Naive B cell (primary cell): ENCODE results near the gene PTPRR. TPM values are rescaled to one million over a fixed set of nuclear protein-coding genes. Genes with fewer than 3 reads are reported as not detected.

Experiments
- ATAC-seq, 2 donors: fragments of 150-1000 bp; cut with Tn5 transposase; 2 replicates each; pipeline ENCODE4 v1.10.0; 2021; ENCODE audit warnings: low read depth in 2 of 2, mild to moderate bottlenecking in 2 of 2, moderate library complexity in 2 of 2
- DNase-seq: peaks from one replicate; pipeline ENCODE4 v3.0.0; 2022
- H3K27ac Mint-ChIP-seq, 6 donors: one replicate each; pipeline ENCODE4 v1.8.0; 2020 to 2022; ENCODE audit warnings: mild to moderate bottlenecking in 6 of 6, mixed read lengths in 6 of 6, moderate library complexity in 5 of 6, inconsistent platforms in 2 of 6
- H3K27me3 Mint-ChIP-seq, 3 donors: one replicate each; pipeline ENCODE4 v1.8.0; 2021 to 2022; ENCODE audit warnings: mixed read lengths in 3 of 3, mild to moderate bottlenecking in 1 of 3
- H3K36me3 Mint-ChIP-seq, 2 donors: one replicate each; pipeline ENCODE4 v1.8.0; 2020 to 2022; ENCODE audit warnings: mixed read lengths in 2 of 2, inconsistent platforms in 1 of 2, mild to moderate bottlenecking in 1 of 2
- H3K4me1 Mint-ChIP-seq, 3 donors: one replicate each; pipeline ENCODE4 v1.8.0; 2020 to 2022; ENCODE audit warnings: mixed read lengths in 3 of 3, inconsistent platforms in 1 of 3, mild to moderate bottlenecking in 1 of 3, moderate library complexity in 1 of 3
- H3K4me3 Mint-ChIP-seq, 8 donors: one replicate each; pipeline ENCODE4 v1.8.0; 2020 to 2022; ENCODE audit warnings: mild to moderate bottlenecking in 8 of 8, mixed read lengths in 8 of 8, moderate library complexity in 8 of 8, inconsistent platforms in 2 of 8
- H3K9me3 Mint-ChIP-seq, 7 donors: one replicate each; pipeline ENCODE4 v1.8.0; 2020 to 2022; ENCODE audit warnings: mixed read lengths in 7 of 7, mild to moderate bottlenecking in 5 of 7, inconsistent platforms in 2 of 7, moderate library complexity in 1 of 7
- polyA plus RNA-seq, 6 donors: library from polyadenylated mRNA; unstranded; fragments of 300-500 nt; fragmentation: Illumina TruSeq; gene quantifications; one replicate each; pipeline ENCODE4 v1.2.3, GENCODE V29; 2021; ENCODE audit warnings: low read depth in 6 of 6

The PTPRR gene
- polyA plus RNA-seq: not detected

GRCh38 chr12:70920251-70920851 lies at the start of gene PTPRR:
Gene PTPRR, minus strand, starts transcription at chr12:70920738. Its CDS starts 348 bp downstream, at chr12:70920390.
- peaks cover 0 to 5% (median 0%) of the 10 kb centered on the region in 7 donors for H3K9me3 Mint-ChIP-seq
- no peak within 1 kb of the TSS for H3K4me3 Mint-ChIP-seq
- H3K36me3 Mint-ChIP-seq: no peaks in the 10 kb centered on the region
- H3K27ac Mint-ChIP-seq: no peak within 1 kb of the TSS
- ATAC-seq (no peak), DNase-seq (no peak)
- peaks cover 0 to 3% (median 0%) of the 10 kb centered on the region in 3 donors for H3K4me1 Mint-ChIP-seq
- H3K27me3 Mint-ChIP-seq: peaks cover 22 to 38% (median 38%) of the 10 kb centered on the region in 3 donors

GRCh38 chr12:70966996-70967790 lies 46.7 kb upstream of the PTPRR start:
- H3K4me1 Mint-ChIP-seq: no peaks in the 10 kb centered on the region
- no peak for DNase-seq
- no peak overlapping the region for H3K4me3 Mint-ChIP-seq
- ATAC-seq: no peak
- no peak overlapping the region for H3K27ac Mint-ChIP-seq
- peaks cover 0 to 4% (median 0%) of the 10 kb centered on the region in 7 donors for H3K9me3 Mint-ChIP-seq
- no peaks in the 10 kb centered on the region for H3K27me3 Mint-ChIP-seq
- H3K36me3 Mint-ChIP-seq: no peaks in the 10 kb centered on the region

DNA sequence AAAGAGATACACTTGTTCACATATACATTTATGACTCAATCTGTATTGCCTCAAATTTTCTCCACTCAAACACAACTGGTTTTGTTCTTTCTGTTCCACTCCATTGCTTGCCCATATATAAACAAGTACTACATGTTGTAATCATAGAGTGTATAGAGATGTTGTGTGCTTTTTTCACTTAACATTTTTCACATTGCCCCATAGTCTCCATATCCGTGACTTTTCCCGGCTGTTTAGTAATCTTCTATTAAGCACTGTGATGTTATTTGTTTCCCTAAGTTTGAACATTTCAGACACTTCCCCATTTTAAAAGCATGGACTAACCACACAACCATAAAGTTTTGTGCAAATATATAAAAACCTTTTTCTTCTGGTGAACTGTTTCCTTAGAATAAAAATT lies 45.5 kb upstream of the PTPRR start:
- ATAC-seq (no peak), DNase-seq (no peak)
- H3K4me3 Mint-ChIP-seq: no peak overlapping the region
- no peaks in the 10 kb centered on the region for H3K4me1 Mint-ChIP-seq
- H3K36me3 Mint-ChIP-seq: no peaks in the 10 kb centered on the region
- H3K9me3 Mint-ChIP-seq: peaks cover 0 to 4% (median 0%) of the 10 kb centered on the region in 7 donors
- H3K27me3 Mint-ChIP-seq: no peaks in the 10 kb centered on the region
- no peak overlapping the region for H3K27ac Mint-ChIP-seq

DNA sequence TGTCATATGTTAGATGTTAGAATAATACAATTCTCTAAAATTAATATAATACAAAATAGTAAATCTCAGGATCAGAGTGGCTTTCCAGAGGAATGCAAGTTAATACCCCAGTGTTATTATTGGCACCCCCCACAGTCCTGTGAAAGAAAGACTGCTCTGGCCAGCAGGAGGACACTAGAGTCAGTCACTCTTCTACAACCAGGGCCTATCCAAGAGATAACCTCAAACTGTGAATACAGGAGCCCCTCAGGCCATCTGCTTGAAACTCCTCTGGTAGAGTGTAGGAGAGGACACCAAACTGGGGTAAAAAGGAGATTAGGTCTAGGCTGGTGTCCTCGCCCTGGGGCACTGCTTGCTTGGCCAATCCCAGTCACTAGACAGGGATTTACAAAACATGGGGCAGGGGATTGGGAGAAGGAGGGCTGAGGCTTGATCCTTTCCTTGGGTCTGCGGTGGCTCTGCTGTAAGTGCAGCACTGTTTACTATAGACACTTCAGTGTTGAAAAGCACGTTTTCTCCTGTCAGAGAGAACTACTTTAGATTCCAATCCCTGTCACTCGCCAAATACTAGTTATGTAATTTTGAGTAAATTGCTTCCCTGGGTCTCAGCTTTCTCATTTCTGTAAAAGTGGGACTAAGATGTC lies 44.5 kb upstream of the PTPRR start:
- Mint-ChIP-seq H3K27ac (no peak overlapping the region), H3K9me3 (peaks cover 0 to 4% (median 0%) of the 10 kb centered on the region in 7 donors), H3K36me3 (no peaks in the 10 kb centered on the region), H3K27me3 (no peaks in the 10 kb centered on the region), H3K4me1 (no peaks in the 10 kb centered on the region), H3K4me3 (no peak overlapping the region)
- DNase-seq: no peak
- no peak for ATAC-seq

DNA sequence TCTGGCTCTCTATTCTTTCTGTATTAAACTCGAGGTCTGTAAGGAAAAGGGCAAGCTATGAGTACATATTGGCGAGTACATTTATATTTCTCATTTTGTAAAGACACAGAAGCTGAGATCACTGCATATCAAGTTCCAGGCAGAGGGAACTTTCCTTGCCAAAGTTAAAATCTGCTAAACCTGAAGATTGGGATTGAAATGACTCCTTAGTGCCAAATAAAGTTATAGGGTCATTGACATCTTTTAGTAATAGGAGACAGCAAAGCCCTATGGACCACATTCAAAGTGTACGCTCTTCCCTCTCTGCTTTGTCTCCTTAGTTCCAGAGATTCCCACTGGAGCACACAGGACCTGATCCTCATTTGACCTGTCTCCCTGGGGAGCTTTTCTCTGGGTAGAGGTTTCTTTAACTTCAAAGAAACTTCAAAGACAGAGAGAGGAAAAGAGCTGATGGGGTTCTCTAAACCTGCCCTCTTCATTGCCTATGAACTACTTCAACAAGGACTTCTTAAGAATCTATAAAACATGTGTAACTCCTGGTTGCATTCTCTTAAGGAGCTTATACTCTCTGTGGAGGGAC lies 42.6 kb upstream of the PTPRR start:
- peaks cover 0 to 6% (median 0%) of the 10 kb centered on the region in 7 donors for H3K9me3 Mint-ChIP-seq
- no peaks in the 10 kb centered on the region for H3K36me3 Mint-ChIP-seq
- no peaks in the 10 kb centered on the region for H3K4me1 Mint-ChIP-seq
- no peak for ATAC-seq
- H3K4me3 Mint-ChIP-seq: no peak overlapping the region
- H3K27ac Mint-ChIP-seq: no peak overlapping the region
- H3K27me3 Mint-ChIP-seq: no peaks in the 10 kb centered on the region
- DNase-seq: no peak

DNA sequence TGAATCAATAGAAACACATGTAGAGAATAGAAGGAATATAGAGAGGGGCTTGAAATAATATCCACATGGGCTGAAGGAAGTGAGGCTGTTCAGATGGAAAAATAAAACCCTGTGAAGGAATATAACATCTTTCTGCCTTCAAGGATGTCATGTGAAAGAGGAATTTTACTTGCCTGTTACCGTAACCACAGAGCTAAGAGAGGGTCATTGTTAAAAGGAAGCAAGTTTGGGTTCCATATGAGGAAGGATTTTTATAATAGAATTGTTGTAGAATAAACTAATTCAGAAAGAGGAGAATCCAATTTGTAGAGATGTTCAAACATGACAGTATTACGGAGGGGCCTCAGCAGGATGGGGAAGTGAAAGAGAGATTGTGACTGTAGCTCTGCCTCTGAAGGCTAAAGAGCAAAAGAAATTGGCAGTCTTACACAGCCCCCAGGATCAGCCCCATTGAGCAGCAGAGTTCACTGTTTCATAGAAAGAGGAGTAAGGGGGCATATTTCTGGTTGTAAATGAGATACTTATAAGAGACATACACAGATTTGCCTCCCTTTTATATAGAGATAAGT lies 41.8 kb upstream of the PTPRR start:
- no peak overlapping the region for H3K27ac Mint-ChIP-seq
- no peak for DNase-seq
- ATAC-seq: peak in 1 of 2 donors; percentile 35
- no peaks in the 10 kb centered on the region for H3K36me3 Mint-ChIP-seq
- no peaks in the 10 kb centered on the region for H3K27me3 Mint-ChIP-seq
- no peaks in the 10 kb centered on the region for H3K4me1 Mint-ChIP-seq
- no peak overlapping the region for H3K4me3 Mint-ChIP-seq
- H3K9me3 Mint-ChIP-seq: peaks cover 0 to 6% (median 0%) of the 10 kb centered on the region in 7 donors

DNA sequence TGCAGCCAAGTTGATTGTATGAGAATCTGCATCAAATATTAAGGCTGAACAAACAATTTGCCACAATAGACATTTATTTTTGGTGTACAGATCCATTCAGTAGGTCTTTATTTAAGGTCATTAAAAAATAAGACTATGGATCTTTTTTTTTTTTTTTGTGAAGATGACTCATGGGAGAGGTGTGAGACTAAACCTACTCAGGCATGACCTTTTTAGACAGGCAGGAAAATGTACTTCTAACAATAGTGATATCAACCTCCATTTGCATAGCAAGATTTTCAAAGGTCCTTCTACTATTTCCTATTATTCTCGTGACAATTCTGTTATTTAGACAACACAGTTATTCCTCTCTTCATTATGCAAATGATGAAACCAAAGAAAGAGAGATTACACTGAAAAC lies 39.9 kb upstream of the PTPRR start:
- Mint-ChIP-seq H3K27me3 (no peaks in the 10 kb centered on the region), H3K4me1 (no peaks in the 10 kb centered on the region), H3K36me3 (no peaks in the 10 kb centered on the region), H3K9me3 (peaks cover 0 to 6% (median 0%) of the 10 kb centered on the region in 7 donors), H3K4me3 (no peak overlapping the region), H3K27ac (no peak overlapping the region)
- DNase-seq (no peak), ATAC-seq (no peak)

DNA sequence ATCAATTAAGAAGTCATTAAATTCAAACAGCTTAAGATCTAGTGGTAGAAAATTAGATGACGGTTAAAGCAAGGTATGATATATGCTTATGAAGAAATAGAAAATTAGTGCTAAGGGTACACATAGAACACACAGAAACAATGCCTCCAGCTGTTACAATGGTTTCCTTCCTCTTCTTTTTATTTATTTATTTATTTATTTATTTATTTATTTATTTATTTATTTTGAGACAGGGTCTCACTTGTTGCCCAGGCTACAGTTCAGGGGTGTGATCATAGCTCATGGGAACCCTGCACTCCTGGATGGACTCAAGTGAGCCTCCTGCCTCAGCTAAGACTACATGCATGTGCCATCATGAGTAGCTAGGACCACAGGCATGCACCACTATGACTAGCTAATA lies 34.9 kb upstream of the PTPRR start:
- no peaks in the 10 kb centered on the region for H3K36me3 Mint-ChIP-seq
- peaks cover 0 to 6% (median 0%) of the 10 kb centered on the region in 7 donors for H3K9me3 Mint-ChIP-seq
- DNase-seq: no peak
- H3K27ac Mint-ChIP-seq: no peak overlapping the region
- no peaks in the 10 kb centered on the region for H3K27me3 Mint-ChIP-seq
- no peak for ATAC-seq
- no peak overlapping the region for H3K4me3 Mint-ChIP-seq
- H3K4me1 Mint-ChIP-seq: no peaks in the 10 kb centered on the region

DNA sequence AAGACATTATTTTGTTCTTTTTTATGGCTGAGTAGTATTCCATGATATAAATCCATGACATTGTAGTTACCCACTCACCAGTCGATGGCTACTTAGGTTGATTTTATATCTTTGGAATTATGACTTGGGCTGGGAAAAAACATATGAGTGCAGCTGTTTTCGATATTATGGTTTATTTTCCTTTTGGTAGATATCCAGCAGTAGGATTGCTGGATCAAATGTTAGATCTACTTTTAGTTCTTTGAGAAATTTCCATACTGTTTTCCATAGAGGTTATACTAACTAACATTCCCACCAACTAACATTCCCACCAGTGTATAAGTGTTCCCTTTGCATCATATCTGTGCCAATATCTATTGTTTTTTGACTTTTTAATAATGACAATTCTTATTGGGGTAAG lies 29.9 kb upstream of the PTPRR start:
- no peak overlapping the region for H3K27ac Mint-ChIP-seq
- peaks cover 0 to 5% (median 0%) of the 10 kb centered on the region in 7 donors for H3K9me3 Mint-ChIP-seq
- no peak for ATAC-seq
- no peak for DNase-seq
- no peaks in the 10 kb centered on the region for H3K27me3 Mint-ChIP-seq
- no peaks in the 10 kb centered on the region for H3K4me1 Mint-ChIP-seq
- no peaks in the 10 kb centered on the region for H3K36me3 Mint-ChIP-seq
- no peak overlapping the region for H3K4me3 Mint-ChIP-seq

GRCh38 chr12:70948976-70949336 lies 28.4 kb upstream of the PTPRR start:
- no peaks in the 10 kb centered on the region for H3K4me1 Mint-ChIP-seq
- no peak overlapping the region for H3K4me3 Mint-ChIP-seq
- no peak for ATAC-seq
- DNase-seq: no peak
- peaks cover 0 to 8% (median 5%) of the 10 kb centered on the region in 7 donors for H3K9me3 Mint-ChIP-seq
- H3K27me3 Mint-ChIP-seq: no peaks in the 10 kb centered on the region
- no peak overlapping the region for H3K27ac Mint-ChIP-seq
- no peaks in the 10 kb centered on the region for H3K36me3 Mint-ChIP-seq

DNA sequence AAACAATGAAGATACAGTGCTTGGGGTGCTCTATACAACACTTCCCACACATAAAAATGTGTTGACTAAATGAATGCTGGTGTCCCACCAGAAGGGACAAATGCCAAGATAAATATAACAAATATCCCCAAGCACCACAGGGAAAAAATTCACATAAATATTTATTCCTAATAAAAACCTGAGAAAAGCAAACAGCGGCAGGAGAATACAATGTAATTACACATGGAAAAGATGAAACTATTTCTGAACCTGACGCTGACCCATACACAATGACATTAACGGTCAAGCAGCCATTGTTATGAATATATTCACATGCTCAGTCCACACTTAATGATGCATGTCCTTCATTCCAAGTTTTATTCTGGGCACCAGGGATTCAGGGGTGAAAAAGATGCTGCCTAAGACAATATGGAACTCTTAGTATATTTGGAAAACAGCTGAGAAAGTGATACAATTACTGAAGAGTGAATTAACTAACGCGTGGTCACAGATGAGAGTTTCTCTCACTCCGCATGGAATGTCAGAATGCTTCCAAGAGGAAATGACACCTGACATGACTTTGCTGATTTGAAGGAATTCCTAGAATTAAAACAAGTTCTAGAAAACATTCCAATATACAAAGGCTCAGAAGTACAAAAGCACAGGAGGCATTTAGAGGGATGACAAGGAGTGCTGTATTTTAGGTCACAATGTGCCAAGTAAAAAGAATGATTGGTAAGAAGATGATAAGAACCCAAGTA lies 27.9 kb upstream of the PTPRR start:
- Mint-ChIP-seq H3K36me3 (no peaks in the 10 kb centered on the region), H3K4me3 (no peak overlapping the region), H3K9me3 (peaks cover 0 to 8% (median 5%) of the 10 kb centered on the region in 7 donors), H3K27me3 (no peaks in the 10 kb centered on the region), H3K27ac (no peak overlapping the region), H3K4me1 (no peaks in the 10 kb centered on the region)
- no peak for ATAC-seq
- no peak for DNase-seq

- Mint-ChIP-seq H3K36me3 (no peaks in the 10 kb centered on the region), H3K4me1 (no peaks in the 10 kb centered on the region), H3K27ac (no peak overlapping the region), H3K27me3 (peaks cover 0 to 13% (median 0%) of the 10 kb centered on the region in 3 donors), H3K4me3 (no peak overlapping the region), H3K9me3 (peaks cover 0 to 4% (median 0%) of the 10 kb centered on the region in 7 donors)
- ATAC-seq (no peak), DNase-seq (no peak)
These were observed 15.8 kb upstream of the PTPRR start for GRCh38 chr12:70936203-70936813.
